HFFc6 (cell line): Measurements from ENCODE around the gene MORC1. TPM values are rescaled to one million over a fixed set of nuclear protein-coding genes. Genes with fewer than 3 reads are reported as not detected.

Experiments
- DNase-seq: peaks from one replicate; pipeline ENCODE4 v3.0.0-alpha.2; 2018
- H3K27ac Mint-ChIP-seq: 2 replicates; pipeline ENCODE4 v1.8.0; 2020; ENCODE audit warnings: mild to moderate bottlenecking, mixed read lengths
- H3K27me3 Mint-ChIP-seq: 2 replicates; pipeline ENCODE4 v1.8.0; 2021; ENCODE audit warnings: mild to moderate bottlenecking, moderate library complexity, mixed read lengths; ENCODE audit not compliant: insufficient read depth
- H3K36me3 Mint-ChIP-seq: 2 replicates; pipeline ENCODE4 v1.8.0; 2021; ENCODE audit warnings: low read depth, mixed read lengths
- H3K4me1 Mint-ChIP-seq: 2 replicates; pipeline ENCODE4 v1.8.0; 2020; ENCODE audit warnings: low read depth, mixed read lengths
- H3K4me3 Mint-ChIP-seq: 2 replicates; pipeline ENCODE4 v1.8.0; 2020; ENCODE audit warnings: mild to moderate bottlenecking, moderate library complexity, mixed read lengths
- H3K9me3 Mint-ChIP-seq: 2 replicates; pipeline ENCODE4 v1.8.0; 2020; ENCODE audit warnings: mild to moderate bottlenecking, mixed read lengths
- total RNA-seq, 6 experiments: library from RNA; stranded (reverse); fragmentation: NEBNext Ultra II Directional; extraction: Animal tissue kit (Norgen Biotek cat#: 25700); gene quantifications; 2 replicates in 1 of 6; 3 replicates in 5 of 6; pipeline ENCODE4 v1.2.3, GENCODE V29; 2021
- TF ChIP-seq, protein P1 (sequence below): fragments of 200-600 bp; sonication (generic); IDR thresholded peaks from 2 replicates; pipeline ENCODE4 v1.5.0; 2021; ENCODE audit warnings: antibody characterized with exemption, mild to moderate bottlenecking

MORC1 gene
- total RNA-seq, 6 experiments from 2014 or later: not detected

DNA sequence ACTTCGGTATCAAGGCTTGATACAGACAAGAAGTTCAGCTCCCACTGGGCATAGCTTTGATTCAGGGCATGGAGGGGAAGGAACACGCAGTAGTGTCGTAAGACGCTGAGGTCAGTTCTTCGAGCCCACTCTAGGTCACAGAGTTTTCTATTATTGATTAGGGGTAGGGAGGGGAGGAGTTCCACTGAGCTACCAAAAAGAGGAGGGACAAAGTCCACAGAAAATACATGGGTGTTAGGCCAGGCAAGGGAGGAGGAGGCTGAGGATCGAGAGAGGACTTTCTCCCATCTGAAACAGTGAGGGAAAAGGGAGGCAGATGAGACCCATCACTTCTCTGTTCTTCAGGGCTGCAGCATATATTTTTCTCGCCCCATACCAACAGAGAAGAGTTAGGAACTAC, 89.2 kb downstream of the MORC1 start:
- no peaks in the 10 kb centered on the region; the same call in 1 of the 2 replicates for H3K9me3 Mint-ChIP-seq
- H3K27me3 Mint-ChIP-seq: peaks cover 1% of the 10 kb centered on the region; the same call in 1 of the 2 replicates
- H3K27ac Mint-ChIP-seq: no peak overlapping the region
- TF ChIP-seq, protein P1, sequence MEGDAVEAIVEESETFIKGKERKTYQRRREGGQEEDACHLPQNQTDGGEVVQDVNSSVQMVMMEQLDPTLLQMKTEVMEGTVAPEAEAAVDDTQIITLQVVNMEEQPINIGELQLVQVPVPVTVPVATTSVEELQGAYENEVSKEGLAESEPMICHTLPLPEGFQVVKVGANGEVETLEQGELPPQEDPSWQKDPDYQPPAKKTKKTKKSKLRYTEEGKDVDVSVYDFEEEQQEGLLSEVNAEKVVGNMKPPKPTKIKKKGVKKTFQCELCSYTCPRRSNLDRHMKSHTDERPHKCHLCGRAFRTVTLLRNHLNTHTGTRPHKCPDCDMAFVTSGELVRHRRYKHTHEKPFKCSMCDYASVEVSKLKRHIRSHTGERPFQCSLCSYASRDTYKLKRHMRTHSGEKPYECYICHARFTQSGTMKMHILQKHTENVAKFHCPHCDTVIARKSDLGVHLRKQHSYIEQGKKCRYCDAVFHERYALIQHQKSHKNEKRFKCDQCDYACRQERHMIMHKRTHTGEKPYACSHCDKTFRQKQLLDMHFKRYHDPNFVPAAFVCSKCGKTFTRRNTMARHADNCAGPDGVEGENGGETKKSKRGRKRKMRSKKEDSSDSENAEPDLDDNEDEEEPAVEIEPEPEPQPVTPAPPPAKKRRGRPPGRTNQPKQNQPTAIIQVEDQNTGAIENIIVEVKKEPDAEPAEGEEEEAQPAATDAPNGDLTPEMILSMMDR: no peak
- no peak for DNase-seq
- no peaks in the 10 kb centered on the region for H3K4me1 Mint-ChIP-seq
- no peaks in the 10 kb centered on the region for H3K36me3 Mint-ChIP-seq
- H3K4me3 Mint-ChIP-seq: no peak overlapping the region

DNA sequence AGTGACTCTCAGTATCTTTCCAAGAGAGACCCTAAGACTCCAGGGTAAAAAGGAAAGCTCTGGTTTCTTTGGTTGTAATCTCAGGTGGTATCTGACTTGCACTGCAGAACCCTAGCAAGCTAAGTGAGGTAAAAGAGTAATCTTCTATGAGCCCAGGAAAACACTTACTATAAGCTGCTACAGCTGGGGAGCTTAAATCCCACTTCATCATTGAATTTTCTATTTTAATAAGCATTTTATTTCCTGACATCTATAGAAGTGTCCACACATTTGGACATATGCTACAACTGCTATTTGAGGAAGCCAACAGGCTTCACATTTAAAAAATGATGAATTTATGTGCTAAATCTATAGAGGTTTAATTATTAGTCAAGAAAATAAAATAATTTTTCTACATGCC, 91.1 kb downstream of the MORC1 start:
- DNase-seq: no peak
- no peak overlapping the region for H3K27ac Mint-ChIP-seq
- H3K4me3 Mint-ChIP-seq: no peak overlapping the region
- H3K27me3 Mint-ChIP-seq: peaks cover 1% of the 10 kb centered on the region; the same call in 1 of the 2 replicates
- H3K36me3 Mint-ChIP-seq: no peaks in the 10 kb centered on the region
- TF ChIP-seq, protein P1: no peak
- no peaks in the 10 kb centered on the region for H3K4me1 Mint-ChIP-seq
- H3K9me3 Mint-ChIP-seq: no peaks in the 10 kb centered on the region; the same call in 1 of the 2 replicates

GRCh38 chr3:109025896-109026295, 92.0 kb downstream of the MORC1 start:
- H3K27ac Mint-ChIP-seq: no peak overlapping the region
- H3K36me3 Mint-ChIP-seq: no peaks in the 10 kb centered on the region
- H3K9me3 Mint-ChIP-seq: no peaks in the 10 kb centered on the region; the same call in 1 of the 2 replicates
- H3K4me3 Mint-ChIP-seq: no peak overlapping the region
- H3K27me3 Mint-ChIP-seq: peaks cover 1% of the 10 kb centered on the region; the same call in 1 of the 2 replicates
- no peak for DNase-seq
- no peaks in the 10 kb centered on the region for H3K4me1 Mint-ChIP-seq
- TF ChIP-seq, protein P1: no peak

GRCh38 chr3:109023656-109024254, 94.2 kb downstream of the MORC1 start:
- Mint-ChIP-seq H3K9me3 (no peaks in the 10 kb centered on the region; the same call in 1 of the 2 replicates), H3K4me1 (no peaks in the 10 kb centered on the region), H3K36me3 (no peaks in the 10 kb centered on the region), H3K27me3 (peaks cover 1% of the 10 kb centered on the region; the same call in 1 of the 2 replicates), H3K4me3 (no peak overlapping the region), H3K27ac (no peak overlapping the region)
- TF ChIP-seq, protein P1: peak; percentile 89
- peak; percentile 31 for DNase-seq

- Mint-ChIP-seq H3K4me3 (no peak overlapping the region), H3K36me3 (no peaks in the 10 kb centered on the region), H3K27ac (no peak overlapping the region), H3K4me1 (no peaks in the 10 kb centered on the region), H3K9me3 (no peaks in the 10 kb centered on the region), H3K27me3 (peaks cover 1% of the 10 kb centered on the region; the same call in 1 of the 2 replicates)
- TF ChIP-seq, protein P1: no peak
- DNase-seq: no peak
These were observed 94.8 kb downstream of the MORC1 start for GRCh38 chr3:109023167-109023566.
